WTC11 (cell line): ENCODE results near the gene USP34.

Experiments
- CTCF ChIP-seq: fragments of 200-600 bp; IDR thresholded peaks from 2 replicates; pipeline ENCODE4 v1.8.0; 2022; ENCODE audit warnings: antibody characterized with exemption
- ERG ChIP-seq: fragments of 250-450 bp; sonication (Bioruptor Pico); IDR thresholded peaks from 2 replicates; pipeline ENCODE4 v1.8.0; 2021; ENCODE audit warnings: mild to moderate bottlenecking
- MAX ChIP-seq: sonication (generic); formaldehyde crosslinking; IDR thresholded peaks from 2 replicates; pipeline ENCODE4 v1.8.0; 2022; ENCODE audit warnings: mild to moderate bottlenecking, missing genetic modification reagents
- NR2C2 ChIP-seq: sonication (generic); formaldehyde crosslinking; IDR thresholded peaks from 2 replicates; pipeline ENCODE4 v1.8.0; 2022; ENCODE audit warnings: mild to moderate bottlenecking, missing genetic modification reagents
- ZBTB21 ChIP-seq: sonication (generic); formaldehyde crosslinking; IDR thresholded peaks from 2 replicates; pipeline ENCODE4 v1.8.1; 2023; ENCODE audit warnings: mild to moderate bottlenecking, missing genetic modification reagents, borderline replicate concordance
- ZNF121 ChIP-seq: sonication (generic); formaldehyde crosslinking; IDR thresholded peaks from 2 replicates; pipeline ENCODE4 v1.8.0; 2023; ENCODE audit warnings: missing genetic modification reagents

- TF ChIP-seq CTCF (no peak), ZNF121 (no peak), NR2C2 (CRISPR knock-in tag) (no peak), ERG (CRISPR knock-in tag) (no peak), ZBTB21 (CRISPR knock-in tag) (no peak), MAX (no peak)
Observed at GRCh38 chr2:61151436-61151835, 319.5 kb downstream of the USP34 start.
